GM21576 (cell line): ENCODE measurements around the gene CFAP54.

Experiments used
- ATAC-seq: cut with Tn5 transposase; IDR thresholded peaks from one replicate; pipeline ENCODE4 v1.9.1; 2021; ENCODE audit warnings: mild to moderate bottlenecking, moderate library complexity; ENCODE audit not compliant: unreplicated experiment

CFAP54 gene

GRCh38 chr12:96881608-96882007, 392.2 kb downstream of the CFAP54 start:
- no peak for ATAC-seq

DNA sequence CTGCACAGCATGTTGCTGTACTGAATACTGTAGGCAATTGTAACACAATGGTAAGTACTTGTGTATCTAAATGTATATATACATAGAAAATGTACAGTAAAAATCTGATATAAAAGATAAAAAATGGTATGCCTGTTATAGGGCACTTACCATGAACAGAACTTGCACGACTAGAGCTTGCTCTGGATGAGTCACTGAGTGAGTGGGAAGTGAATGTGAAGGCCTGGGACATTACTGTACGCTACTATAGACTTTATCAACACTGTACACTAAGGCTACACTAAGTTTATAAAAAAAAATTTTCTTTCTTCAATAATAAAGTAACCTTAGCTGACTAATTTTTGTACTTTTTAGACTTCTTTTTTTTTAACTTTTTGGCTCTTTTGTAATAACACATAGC, 393.5 kb downstream of the CFAP54 start:
- ATAC-seq: no peak

GRCh38 chr12:96883571-96883970, 394.2 kb downstream of the CFAP54 start:
- ATAC-seq: no peak

DNA sequence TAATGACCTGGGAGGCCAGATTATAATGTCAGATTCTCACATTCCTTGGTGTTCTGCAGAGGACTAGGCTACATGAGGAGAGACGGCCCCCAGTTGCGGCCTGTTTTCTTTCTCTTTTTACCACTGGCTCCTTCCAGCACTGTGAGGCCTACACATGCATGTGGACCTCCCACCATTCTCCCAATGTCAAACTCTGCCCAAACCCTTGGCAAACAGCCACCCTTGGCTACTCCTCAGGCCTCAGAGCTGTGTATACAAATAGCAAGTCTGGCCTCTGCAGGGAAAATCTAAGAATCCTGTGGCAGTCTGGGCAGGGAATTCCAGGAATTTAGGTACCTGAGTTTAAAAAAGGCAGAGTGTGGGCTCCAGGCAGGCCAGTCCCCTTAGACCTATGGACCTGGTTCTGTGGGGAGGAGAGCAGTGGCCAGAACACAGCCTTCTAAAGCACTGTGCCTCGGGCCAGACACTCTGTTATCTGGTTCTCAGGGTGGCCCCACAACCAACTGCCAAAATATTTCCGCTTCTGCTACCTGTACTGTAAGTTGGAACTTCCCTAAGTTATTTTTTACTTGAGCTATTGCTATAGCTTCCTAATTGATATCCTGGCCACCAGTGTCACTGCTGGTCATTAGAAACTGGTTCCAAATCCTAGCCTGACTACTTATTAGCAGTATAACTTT, 397.8 kb downstream of the CFAP54 start:
- no peak for ATAC-seq

GRCh38 chr12:96889273-96889933, 400.0 kb downstream of the CFAP54 start:
- no peak for ATAC-seq

DNA sequence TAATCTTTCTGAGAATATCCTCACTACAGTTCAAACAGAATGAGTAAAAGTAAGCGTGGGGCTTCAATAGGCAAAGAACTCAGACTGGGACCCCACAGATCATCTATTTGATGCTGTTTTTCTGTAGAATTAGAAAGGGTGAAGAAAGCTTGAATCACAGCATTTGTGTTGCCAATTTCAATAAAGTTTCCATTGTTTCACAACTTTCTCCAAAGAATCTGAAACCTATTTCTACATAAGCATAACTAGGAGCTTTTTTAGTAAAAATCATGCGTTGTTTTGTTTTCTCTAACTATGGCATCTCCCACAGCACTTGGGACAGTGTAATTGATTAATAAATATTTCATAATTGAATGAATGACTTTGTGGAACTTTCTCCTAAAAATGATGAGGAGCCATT, 401.0 kb downstream of the CFAP54 start:
- ATAC-seq: no peak

GRCh38 chr12:96892104-96892503, 402.7 kb downstream of the CFAP54 start:
- no peak for ATAC-seq

DNA sequence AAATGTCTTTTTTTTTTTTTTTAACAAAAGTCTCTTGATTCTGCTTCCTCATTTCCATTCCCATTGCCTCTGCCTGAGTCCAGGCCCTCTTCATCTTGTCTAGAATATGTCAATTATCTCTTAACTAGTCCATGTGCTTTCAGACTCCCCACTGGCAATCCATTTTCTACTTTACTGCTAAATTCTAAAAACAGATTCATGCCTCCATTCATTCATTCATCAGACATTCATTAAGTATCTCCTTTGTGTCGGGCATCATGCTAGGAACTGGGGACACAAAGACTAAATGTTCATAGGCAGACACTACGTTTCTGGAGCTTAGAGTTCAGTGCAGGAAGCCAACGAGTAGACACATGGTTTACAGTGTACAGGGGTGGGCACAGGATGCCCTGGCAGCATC, 408.0 kb downstream of the CFAP54 start:
- no peak for ATAC-seq

- ATAC-seq: no peak
These were observed 411.8 kb downstream of the CFAP54 start for GRCh38 chr12:96901175-96901574.

- ATAC-seq: no peak
These were observed 412.7 kb downstream of the CFAP54 start for GRCh38 chr12:96902076-96902475.

DNA sequence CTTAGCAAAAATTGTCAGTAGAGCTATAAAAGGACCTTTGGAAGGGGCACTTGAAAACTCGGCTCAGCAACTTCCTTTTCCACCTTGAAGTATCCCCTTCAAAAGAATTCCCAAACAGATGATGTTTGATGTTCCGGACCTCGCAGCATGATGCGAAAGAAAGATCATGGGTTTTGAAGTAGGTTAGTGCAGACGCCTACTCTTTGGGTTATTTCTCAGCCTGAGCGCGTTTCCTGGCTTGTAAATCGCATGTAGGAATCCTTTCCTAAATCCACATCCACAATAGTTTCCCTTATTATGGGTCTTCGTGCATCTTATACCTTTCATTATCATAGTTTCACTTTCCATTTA, 417.1 kb downstream of the CFAP54 start:
- ATAC-seq: no peak

DNA sequence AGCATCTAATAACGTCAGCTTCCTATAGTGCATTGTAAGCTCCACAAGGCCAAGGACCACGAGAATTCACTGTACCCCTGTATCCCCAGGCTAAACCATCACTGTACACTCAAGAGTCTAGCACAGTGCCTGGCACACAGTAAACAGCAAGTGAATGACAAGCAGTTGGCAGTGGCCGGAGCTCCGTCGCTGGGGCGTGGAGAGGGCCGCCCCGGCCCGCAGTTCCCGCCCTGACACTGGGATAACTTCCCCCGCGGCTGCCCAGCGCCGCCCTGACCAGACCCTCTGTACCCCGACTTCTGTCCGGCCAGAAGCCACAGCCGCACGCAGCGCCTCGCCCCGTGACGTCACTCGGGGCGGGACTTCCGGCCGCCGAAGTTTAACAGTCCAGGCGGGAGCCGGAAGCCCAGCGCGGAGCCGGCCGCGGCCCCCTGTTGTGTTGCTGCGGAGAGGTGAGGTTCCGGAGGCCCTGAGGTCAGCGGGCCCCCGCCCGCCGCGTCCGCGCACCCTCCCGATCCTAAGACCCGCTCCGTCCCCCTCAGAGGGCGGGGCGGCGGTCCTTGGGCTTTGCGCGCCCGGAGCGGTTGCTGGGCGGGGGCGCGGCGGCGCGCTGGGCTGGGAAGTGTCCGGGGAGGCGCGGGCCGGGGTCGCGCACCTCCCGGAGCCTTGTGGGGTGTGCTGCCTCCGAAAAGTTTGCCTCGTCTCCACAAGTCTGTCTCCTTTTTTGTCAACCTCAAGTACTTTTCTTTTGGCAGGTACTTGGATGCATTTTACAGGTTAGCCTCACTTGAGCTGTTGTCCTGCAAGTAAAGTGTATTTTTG, 417.7 kb downstream of the CFAP54 start, which contains the start of gene NEDD1:
Gene NEDD1, plus strand, starts transcription at position 409 of the 822 bp plus-strand sequence. CDS start 2,503 bp downstream, outside the sequence.
- ATAC-seq: peak; percentile 90

DNA sequence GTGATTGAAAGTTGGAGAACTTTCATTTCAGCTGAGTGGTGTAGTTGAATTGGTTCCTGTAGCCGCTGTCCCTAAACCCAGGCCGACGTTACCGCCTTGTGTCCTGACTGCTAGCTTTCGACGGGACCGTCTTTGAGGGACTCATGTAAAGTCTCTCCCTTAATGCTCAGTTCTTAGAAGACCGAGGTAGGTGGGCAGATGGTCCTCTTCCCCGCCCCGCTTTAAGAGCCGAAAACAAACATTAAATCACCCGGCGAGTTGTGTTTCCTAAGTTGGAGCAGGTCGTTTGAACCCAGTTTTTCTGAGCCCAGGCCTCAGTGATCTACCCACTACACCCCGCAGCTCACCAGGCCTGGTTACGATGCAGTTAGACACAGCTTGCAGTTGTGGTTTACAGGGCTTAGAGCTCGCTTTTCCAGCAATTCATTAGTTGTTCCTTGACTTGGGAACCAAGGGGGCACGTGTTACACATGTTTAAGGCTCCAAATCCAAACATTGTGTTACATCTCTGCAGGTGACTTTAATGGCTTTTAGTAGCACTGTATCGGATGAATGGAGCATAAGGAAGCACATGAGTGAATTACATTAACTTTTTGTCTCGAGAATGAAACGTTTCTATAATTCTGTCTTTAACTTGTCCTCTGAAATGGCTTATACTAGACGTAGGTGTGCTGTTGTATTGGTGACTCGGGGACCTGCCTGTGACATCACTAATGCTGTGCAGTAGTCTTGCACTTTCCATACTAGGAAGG, 418.5 kb downstream of the CFAP54 start:
- ATAC-seq: peak; percentile 36

GRCh38 chr12:96908423-96908675, 419.0 kb downstream of the CFAP54 start:
- ATAC-seq: no peak

DNA sequence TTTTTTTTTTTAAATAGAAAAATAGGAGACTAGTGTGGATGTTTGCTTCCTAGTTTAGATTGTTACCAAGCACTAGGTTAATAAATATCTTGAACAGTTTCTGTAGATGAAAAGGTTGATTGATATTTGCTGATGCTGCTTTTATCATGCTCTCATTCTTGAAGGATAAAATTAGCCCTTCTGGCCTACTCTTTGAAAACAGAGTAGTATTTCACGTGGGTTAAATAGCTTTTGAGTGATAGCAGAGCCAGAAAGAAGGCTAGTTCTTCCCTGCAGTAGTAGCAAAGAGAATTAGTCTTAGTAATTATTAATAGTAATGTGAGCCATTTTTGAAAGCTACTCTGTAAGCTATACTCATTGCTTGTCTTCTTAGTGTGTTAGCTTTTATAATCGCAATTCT, 422.9 kb downstream of the CFAP54 start:
- ATAC-seq: no peak

DNA sequence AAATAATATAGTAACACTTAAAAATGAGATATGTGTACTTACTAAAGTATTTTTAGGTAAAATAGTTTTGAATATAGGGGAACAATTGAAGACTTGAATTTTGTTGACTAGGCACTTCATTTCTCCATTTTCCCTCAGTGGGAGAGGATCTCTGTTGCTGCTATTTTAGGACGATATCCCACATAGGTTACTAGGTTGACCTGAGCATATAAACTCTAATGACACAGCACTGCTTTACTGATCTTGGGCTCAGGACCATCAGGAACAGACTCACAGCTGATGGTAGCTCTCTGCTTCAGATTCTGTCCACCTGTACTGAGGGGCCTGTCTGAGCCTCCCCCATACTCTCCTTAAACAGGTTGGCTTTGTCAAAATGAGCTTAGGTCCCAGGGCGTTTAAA, 423.6 kb downstream of the CFAP54 start:
- no peak for ATAC-seq

GRCh38 chr12:96919510-96920210, 430.3 kb downstream of the CFAP54 start:
- ATAC-seq: no peak
